Fibroblast of peridontal ligament (primary cell): ENCODE data around the gene SV2C.

Source experiments
- DNase-seq: peaks from one replicate; pipeline ENCODE4 v3.0.0-alpha.2; 2010; ENCODE audit errors: extremely low read depth

Gene SV2C

GRCh38 chr5:76099286-76099702 is 16.1 kb downstream of the SV2C start:
- no peak for DNase-seq

- DNase-seq: no peak
Observed at GRCh38 chr5:76099756-76100155, 16.6 kb downstream of the SV2C start.

GRCh38 chr5:76104027-76104426 is 20.8 kb downstream of the SV2C start:
- DNase-seq: peak; percentile 8

DNA sequence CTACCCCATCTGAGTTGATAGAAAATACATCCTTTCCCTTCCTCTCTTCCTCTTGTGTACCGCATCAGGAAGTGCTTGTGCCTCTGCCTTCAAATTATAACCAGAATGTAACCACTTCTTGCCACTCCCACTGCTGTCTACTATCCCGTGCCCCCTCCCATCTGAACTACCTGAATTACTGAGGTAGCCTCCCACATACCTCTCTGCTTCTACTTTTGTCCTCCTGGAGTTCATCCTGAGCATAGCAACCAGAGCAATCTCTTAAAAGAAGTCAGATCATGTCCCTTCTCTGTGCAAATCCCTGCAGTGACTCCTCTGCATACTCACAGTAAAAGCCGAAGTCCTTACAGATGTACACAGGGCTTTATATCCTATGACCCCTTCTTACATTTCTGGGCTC is 23.0 kb downstream of the SV2C start:
- no peak for DNase-seq

- DNase-seq: no peak
Observed at GRCh38 chr5:76111477-76112174, 28.4 kb downstream of the SV2C start.

- DNase-seq: no peak
Observed at GRCh38 chr5:76113103-76113502, 29.9 kb downstream of the SV2C start.

GRCh38 chr5:76114179-76114851 is 31.1 kb downstream of the SV2C start:
- no peak for DNase-seq

GRCh38 chr5:76125346-76125745 is 42.2 kb downstream of the SV2C start:
- no peak for DNase-seq

- no peak for DNase-seq
Observed at GRCh38 chr5:76125888-76126287, 42.7 kb downstream of the SV2C start.

DNA sequence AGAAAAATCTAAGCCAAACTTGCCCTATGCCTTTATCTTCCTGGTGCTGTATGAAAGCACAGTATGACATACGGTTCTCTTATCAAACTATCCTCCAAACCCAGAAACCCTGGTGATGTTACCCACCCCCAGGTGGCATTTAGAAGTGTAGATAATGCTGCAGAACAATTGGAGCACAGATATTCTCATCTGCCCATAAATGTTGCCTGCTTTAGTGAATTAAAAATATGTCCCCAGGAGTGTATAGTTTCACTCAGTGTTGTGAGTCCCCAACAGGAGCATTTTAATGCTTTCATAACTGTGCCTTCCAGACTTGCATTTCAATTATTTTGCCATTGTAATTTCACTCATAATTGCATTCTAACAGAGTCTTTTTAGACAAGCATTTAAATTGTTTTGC is 50.8 kb downstream of the SV2C start:
- no peak for DNase-seq

GRCh38 chr5:76134646-76135045 is 51.5 kb downstream of the SV2C start:
- no peak for DNase-seq

- DNase-seq: no peak
Observed at GRCh38 chr5:76137887-76138542, 54.8 kb downstream of the SV2C start.

- DNase-seq: no peak
Observed at GRCh38 chr5:76143884-76144283, 60.7 kb downstream of the SV2C start.

- DNase-seq: no peak
Observed at GRCh38 chr5:76144513-76145274, 61.5 kb downstream of the SV2C start.

DNA sequence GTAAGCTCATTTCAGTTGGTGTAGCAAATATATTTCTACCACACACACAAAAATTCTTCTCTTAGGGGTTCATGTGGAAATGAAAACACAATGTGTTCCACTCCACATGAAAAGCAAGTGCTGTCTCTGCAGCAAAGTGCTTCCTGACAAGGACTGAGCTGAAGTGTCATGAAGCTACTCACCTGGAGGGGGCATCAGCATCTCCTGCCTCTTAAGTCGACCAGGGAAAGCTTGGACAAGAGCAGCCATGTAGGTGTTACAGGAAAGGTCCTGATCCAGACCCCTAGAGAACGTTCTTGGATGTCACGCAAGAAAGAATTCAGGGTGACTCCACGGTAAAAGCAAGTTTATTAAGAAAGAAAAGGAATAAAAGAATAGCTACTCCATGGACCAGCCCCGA is 62.8 kb downstream of the SV2C start:
- no peak for DNase-seq

DNA sequence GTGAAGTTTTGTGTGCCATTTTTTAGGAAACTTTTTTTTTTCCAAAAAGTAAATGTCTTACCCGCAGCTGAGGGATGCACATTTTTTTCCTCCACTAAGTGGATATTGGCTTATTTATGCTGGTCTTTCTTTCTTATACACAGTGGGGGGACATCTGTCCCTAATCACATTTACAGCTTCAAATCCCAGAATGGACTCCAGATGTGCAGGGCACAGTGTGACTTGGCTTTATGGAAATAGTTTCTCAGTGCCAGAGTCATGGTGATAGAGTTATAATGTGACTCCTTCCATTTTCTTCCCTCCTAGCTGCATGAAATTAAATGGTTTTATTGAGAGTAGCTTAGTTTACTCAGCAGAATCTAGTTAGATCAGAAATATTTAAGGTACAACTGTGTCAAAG is 66.5 kb downstream of the SV2C start:
- no peak for DNase-seq

GRCh38 chr5:76152161-76152560 is 69.0 kb downstream of the SV2C start:
- no peak for DNase-seq

DNA sequence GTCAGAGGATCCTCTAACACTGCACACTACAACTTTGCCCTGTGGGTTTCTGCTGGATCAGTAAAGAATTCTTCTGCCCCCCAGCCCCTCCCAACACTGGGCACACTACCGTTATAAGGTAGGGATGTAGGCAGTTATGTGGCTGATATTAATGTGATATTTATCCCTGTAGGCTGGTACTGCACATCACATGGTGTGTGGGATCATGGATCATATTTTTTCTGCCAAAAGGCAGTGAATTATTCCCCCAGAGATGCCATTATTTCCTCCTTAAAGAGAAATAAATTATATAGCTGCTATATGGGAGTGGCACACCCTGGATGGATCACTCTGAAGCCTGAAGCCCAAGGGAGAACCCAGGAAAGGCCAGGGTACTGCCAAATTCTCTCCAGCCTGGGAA is 69.5 kb downstream of the SV2C start:
- DNase-seq: no peak

DNA sequence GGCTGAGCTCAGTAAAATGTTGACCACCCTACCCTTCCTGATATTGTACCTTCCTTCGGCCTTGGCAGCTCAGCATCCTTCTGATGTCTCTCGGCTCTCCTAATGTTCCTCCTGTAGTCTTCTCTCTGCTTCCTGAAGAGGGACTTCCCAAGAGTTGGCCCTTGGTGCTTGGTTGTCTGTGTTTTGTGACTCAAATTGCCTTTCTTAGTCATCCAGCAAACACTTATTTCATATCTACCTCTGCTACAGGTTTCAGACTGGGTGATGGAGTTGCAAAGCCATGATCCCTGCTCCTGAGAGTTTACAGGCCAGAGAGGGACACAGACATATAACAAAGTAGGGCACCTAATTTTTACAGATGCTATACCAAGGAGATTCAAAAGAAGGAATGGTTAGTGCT is 70.1 kb downstream of the SV2C start:
- no peak for DNase-seq

DNA sequence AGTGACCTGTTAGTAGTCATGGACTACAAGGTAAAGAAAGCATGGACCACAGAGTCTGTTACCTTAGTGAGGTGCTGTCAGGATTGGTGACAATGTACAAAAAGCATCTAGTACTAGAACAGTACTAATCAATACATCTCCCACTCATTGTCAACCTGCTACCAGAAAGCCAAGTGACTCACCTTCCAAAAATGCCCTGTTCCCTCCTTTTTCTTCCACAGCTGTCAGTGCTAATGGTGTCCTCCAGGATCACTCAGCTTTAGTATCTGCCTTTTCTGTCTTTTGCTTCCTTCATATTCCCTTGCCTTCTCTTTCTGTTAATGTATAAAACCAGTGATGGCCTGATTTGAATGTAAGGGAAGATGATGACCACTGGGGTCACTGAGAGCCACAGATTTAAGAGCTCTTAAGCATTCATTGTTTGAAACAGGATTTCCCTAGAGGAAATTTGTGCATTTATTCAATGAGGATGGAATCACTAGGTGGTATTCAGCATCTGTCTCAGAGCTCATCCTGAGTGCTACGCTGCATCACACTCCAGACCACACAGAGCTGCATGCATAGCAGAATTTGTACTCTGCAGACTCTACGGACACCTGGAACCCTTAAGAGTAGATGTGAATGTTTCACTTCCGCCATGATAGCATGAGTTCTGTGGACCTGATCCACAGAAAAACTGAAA is 71.0 kb downstream of the SV2C start:
- no peak for DNase-seq

- DNase-seq: no peak
Observed at GRCh38 chr5:76155536-76155935, 72.4 kb downstream of the SV2C start.

DNA sequence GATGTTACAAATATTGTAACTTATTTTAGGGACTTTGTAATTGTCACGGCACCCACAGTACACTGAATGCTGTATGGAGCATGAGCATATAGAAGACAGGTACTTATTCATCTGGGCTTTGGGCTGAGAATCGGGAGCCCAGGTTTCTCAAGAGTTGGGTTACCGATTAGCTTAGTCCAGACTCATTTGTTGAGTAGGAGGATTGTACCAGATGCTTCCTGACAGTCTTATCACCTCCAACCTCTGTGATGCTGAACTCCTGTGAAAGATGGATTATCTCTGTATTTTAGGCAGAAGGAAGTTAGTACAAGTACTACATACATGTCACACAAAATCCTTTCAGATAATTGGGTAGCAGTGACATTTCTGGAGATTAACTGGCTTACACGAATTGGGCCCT is 79.2 kb downstream of the SV2C start:
- DNase-seq: no peak
